A549 (cell line): ENCODE data around the gene FAF1. TPM values are rescaled to one million over a fixed set of nuclear protein-coding genes. Genes with fewer than 3 reads are reported as not detected.

Experiments
- ATAC-seq, 2 experiments: fragments of 200-7000 bp in 1 of 2; fragments of >200 bp in 1 of 2; cut with Nextera tagmentation in 1 of 2; cut with Tn5 transposase in 1 of 2; 3 replicates each; pipeline versions ENCODE4 v1.8.0 to v1.9.1; 2018 to 2020; ENCODE audit warnings: mild to moderate bottlenecking in 1 of 2, moderate library complexity in 1 of 2
- CTCF ChIA-PET: fragments of 300-600 bp; sonication (Branson Sonifier 250); formaldehyde crosslinking; extraction: SDS; loops from one replicate; lab custom pipeline; 2021; ENCODE audit warnings: antibody characterized with exemption, inconsistent platforms; lab: Yijun Ruan, JAX
- POLR2A ChIA-PET: fragments of 350-600 bp; formaldehyde crosslinking; extraction: SDS; loops from one replicate; lab custom pipeline; 2021; ENCODE audit warnings: antibody characterized with exemption, inconsistent platforms; lab: Yijun Ruan, JAX
- DNase-seq, 2 experiments: peaks; one replicate each; pipeline versions ENCODE4 v3.0.0 to v3.0.0-alpha.2; 2011 to 2016; ENCODE audit warnings: low read depth in 1 of 2, low spot score in 1 of 2
- FAIRE-seq: peaks from 2 replicates; lab custom pipeline; 2011; peaks lifted over from hg19 to GRCh38; lab: Jason Lieb, UNC
- H3K27ac ChIP-seq, 2 experiments: fragments of >200 bp; sonication (Bioruptor Twin); formaldehyde crosslinking; 3 replicates each; pipeline ENCODE4 v1.5.1; 2016 to 2017
- H3K4me1 ChIP-seq: fragments of >200 bp; sonication (Bioruptor Twin); formaldehyde crosslinking; 3 replicates; pipeline ENCODE4 v1.6.1; 2016
- H3K4me2 ChIP-seq: fragments of >200 bp; sonication (Bioruptor Twin); formaldehyde crosslinking; 3 replicates; pipeline ENCODE4 v1.6.1; 2016
- H3K4me3 ChIP-seq: fragments of >200 bp; sonication (Bioruptor Twin); formaldehyde crosslinking; 3 replicates; pipeline ENCODE4 v1.5.1; 2016
- H3K9me3 ChIP-seq: fragments of >200 bp; sonication (Bioruptor Twin); formaldehyde crosslinking; 3 replicates; pipeline ENCODE4 v1.6.1; 2016
- CBX2 ChIP-seq: fragments of 200-600 bp; sonication (generic); IDR thresholded peaks from 2 replicates; pipeline ENCODE4 v1.6.1; 2016; ENCODE audit warnings: low read depth, mild to moderate bottlenecking, borderline replicate concordance
- CBX8 ChIP-seq: fragments of 200-600 bp; sonication (generic); IDR thresholded peaks from 2 replicates; pipeline ENCODE4 v1.6.1; 2016
- EHMT2 ChIP-seq: fragments of 200-600 bp; sonication (generic); IDR thresholded peaks from 2 replicates; pipeline ENCODE4 v1.6.1; 2016; ENCODE audit warnings: antibody characterized with exemption, low read depth, mild to moderate bottlenecking, moderate library complexity
- ELK1 ChIP-seq: fragments of 150-350 bp; IDR thresholded peaks from 2 replicates; pipeline ENCODE4 v1.6.1; 2014; ENCODE audit warnings: low read depth, mild to moderate bottlenecking, low read length
- EP300 ChIP-seq, 2 experiments: fragments of >200 bp; sonication (Bioruptor Twin); formaldehyde crosslinking; IDR thresholded peaks; 2 replicates in 1 of 2; 3 replicates in 1 of 2; pipeline ENCODE4 v1.6.1; 2016 to 2017
- ESRRA ChIP-seq: fragments of 150-350 bp; IDR thresholded peaks from 2 replicates; pipeline ENCODE4 v1.6.1; 2014; ENCODE audit warnings: mild to moderate bottlenecking, low read length, borderline replicate concordance
- FOXS1 ChIP-seq: fragments of 250-450 bp; sonication (Bioruptor Pico); IDR thresholded peaks from 2 replicates; pipeline ENCODE4 v1.5.0; 2020; ENCODE audit warnings: mild to moderate bottlenecking, moderate library complexity
- GATA3 ChIP-seq: IDR thresholded peaks from 2 replicates; pipeline ENCODE4 v1.6.1; 2012; ENCODE audit warnings: borderline replicate concordance
- HDAC2 ChIP-seq: fragments of 200-600 bp; sonication (generic); IDR thresholded peaks from 2 replicates; pipeline ENCODE4 v1.6.1; 2016
- KDM1A ChIP-seq: fragments of 200-600 bp; sonication (generic); IDR thresholded peaks from 2 replicates; pipeline ENCODE4 v1.6.1; 2016; ENCODE audit warnings: low read depth, mild to moderate bottlenecking
- MAX ChIP-seq: IDR thresholded peaks from 2 replicates; pipeline ENCODE4 v1.6.1; 2012
- MAZ ChIP-seq: fragments of 150-350 bp; IDR thresholded peaks from 2 replicates; pipeline ENCODE4 v1.6.1; 2014; ENCODE audit warnings: antibody characterized with exemption, low read depth, low read length, borderline replicate concordance
- NFE2L2 ChIP-seq: fragments of 150-350 bp; conservative IDR thresholded peaks from 2 replicates; pipeline ENCODE4 v1.6.1; 2014; ENCODE audit warnings: low read length
- NPAS2 ChIP-seq: fragments of 250-450 bp; sonication (Bioruptor Pico); IDR thresholded peaks from 2 replicates; pipeline ENCODE4 v1.8.0; 2022; ENCODE audit warnings: mild to moderate bottlenecking, moderate library complexity, borderline replicate concordance
- NR3C1 ChIP-seq: fragments of >200 bp; sonication (Bioruptor Twin); formaldehyde crosslinking; IDR thresholded peaks from 3 replicates; pipeline ENCODE4 v1.6.1; 2017
- PBX3 ChIP-seq: IDR thresholded peaks from 2 replicates; pipeline ENCODE4 v1.6.1; 2012
- RNF2 ChIP-seq: fragments of 200-600 bp; sonication (generic); IDR thresholded peaks from 2 replicates; pipeline ENCODE4 v1.6.1; 2016; ENCODE audit warnings: low read depth, mild to moderate bottlenecking, antibody characterized with exemption, moderate library complexity, borderline replicate concordance
- ZSCAN20 ChIP-seq: fragments of 250-450 bp; sonication (Bioruptor Pico); IDR thresholded peaks from 2 replicates; pipeline ENCODE4 v1.8.0; 2022; ENCODE audit warnings: mild to moderate bottlenecking, moderate library complexity
- WGBS: methylation state at CpG from one replicate; pipeline ENCODE4 v1.1.6; 2017; ENCODE audit errors: missing lambda C conversion rate; 5-methylcytosine and 5-hydroxymethylcytosine counted together
- polyA plus RNA-seq, 4 experiments: library from polyadenylated mRNA; depleted of rRNA in 3 of 4; stranded (reverse); fragments of >200 nt; fragmentation: RNase III in 1 of 4; extraction: RNeasy Plus Mini Kit Qiagen cat#74134 plus additional on column Dnase treatment in 1 of 4; gene quantifications; 2 replicates in 3 of 4; 3 replicates in 1 of 4; pipeline ENCODE4 v1.2.3, GENCODE V29; 2011 to 2017

The FAF1 gene
- polyA plus RNA-seq, 2 of the 4 experiments (the other 2 are of a cell fraction) = 31.7 to 46.2 TPM

- Histone ChIP-seq H3K27ac (peak within 1 kb of the TSS in 1 of 2 experiments; percentile 55; a peak in 2 of 6 replicates), H3K4me2 (peak within 1 kb of the TSS; percentile 93), H3K9me3 (no peaks in the 10 kb centered on the region), H3K4me1 (peaks cover 11% of the 10 kb centered on the region; the same call in 1 of the 3 replicates), H3K4me3 (peak within 1 kb of the TSS; percentile 58)
- FAIRE-seq = no peak
- 45% methylated on average over 28 of the region's 61 CpGs for WGBS
- peak; percentile 56 to 87 for DNase-seq
- POLR2A ChIA-PET = interaction anchor here (0.5 kb wide), 1 partner anchor 25 kb away, joined by 3 read pairs; no protein-coding TSS in a partner anchor
- TF ChIP-seq HDAC2 = peak; percentile 54; the same call in 1 of the 2 replicates
- no peak for TF ChIP-seq ZSCAN20 (CRISPR knock-in tag)
- no peak for TF ChIP-seq NFE2L2
- no peak for TF ChIP-seq ESRRA
- peak; percentile 49 for TF ChIP-seq MAX
- no peak for TF ChIP-seq EP300 (IDR thresholded peaks at IDR 0.05)
- TF ChIP-seq NR3C1 = no peak
- CTCF ChIA-PET = interaction anchor here (0.6 kb wide), 1 partner anchor 629 kb away, joined by 3 read pairs; no protein-coding TSS in a partner anchor
- peak; percentile 74 to 87 for ATAC-seq
Measured at GRCh38 chr1:50422946-50423669, 537.0 kb downstream of the FAF1 start, which contains the start of gene DMRTA2. TSS of gene DMRTA2 (minus strand) at chr1:50423443. CDS start at chr1:50421536, 1,907 bp downstream.

GRCh38 chr1:50422675-50422945, 537.5 kb downstream of the FAF1 start:
- H3K4me1 ChIP-seq = peaks cover 11% of the 10 kb centered on the region; the same call in 1 of the 3 replicates
- no peak for FAIRE-seq
- no peak for TF ChIP-seq CBX8
- TF ChIP-seq MAZ = no peak
- no peak for TF ChIP-seq ZSCAN20 (CRISPR knock-in tag)
- TF ChIP-seq NPAS2 (CRISPR knock-in tag) = no peak
- TF ChIP-seq RNF2 = no peak
- no peak for TF ChIP-seq CBX2
- TF ChIP-seq ELK1 = no peak
- TF ChIP-seq EP300 (IDR thresholded peaks at IDR 0.05) = no peak
- no peak for TF ChIP-seq NR3C1
- no peak for TF ChIP-seq PBX3
- TF ChIP-seq EHMT2 = no peak
- no peak for TF ChIP-seq KDM1A
- TF ChIP-seq MAX = no peak
- no peak for TF ChIP-seq FOXS1
- TF ChIP-seq GATA3 = no peak
- TF ChIP-seq, all 56 proteins: peak for 0
- CTCF ChIA-PET = interaction anchor here (0.6 kb wide), 1 partner anchor 630 kb away, joined by 3 read pairs; no protein-coding TSS in a partner anchor
- Histone ChIP-seq H3K9me3 (no peaks in the 10 kb centered on the region), H3K4me3 (no peak overlapping the region), H3K4me2 (peak overlapping the region; percentile 93; the same call in 2 of the 3 replicates), H3K27ac (no peak overlapping the region; a peak in 1 of 6 replicates)
- DNase-seq = no peak
- POLR2A ChIA-PET = no interaction called here
- ATAC-seq = no peak
- 81% methylated on average over 21 of the region's 21 CpGs for WGBS
